Measurements from ENCODE around the gene NCAM1. TPM values are rescaled to one million over a fixed set of nuclear protein-coding genes. Genes with fewer than 3 reads are reported as not detected.

NCAM1 gene
- total RNA-seq, 1 experiment from 2014 or later, result 0.22 TPM

DNA sequence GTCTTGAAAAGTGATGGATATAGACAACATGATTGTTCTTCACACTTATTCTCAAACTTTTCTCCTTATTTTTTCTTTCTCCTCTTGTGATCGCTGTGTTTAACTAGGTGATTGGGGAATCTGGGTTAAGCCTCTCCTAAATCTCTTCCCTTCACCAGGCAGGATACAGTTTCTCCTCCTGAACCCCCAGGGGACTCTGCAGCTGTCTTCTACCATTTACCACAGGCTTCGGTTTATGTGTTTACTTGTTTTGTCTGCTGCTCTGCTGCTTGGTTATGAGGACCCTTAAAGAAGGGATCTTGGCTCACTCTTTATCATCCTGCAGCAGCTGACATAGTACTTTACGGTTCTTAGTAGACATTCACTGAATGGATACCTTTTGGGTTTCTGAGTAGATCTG, 124.2 kb downstream of the NCAM1 start:
- no peak overlapping the region for H3K4me3 ChIP-seq (replicated peaks in 1 of 2; ENCODE audit: low read depth in 1 of 2, low read length in 2 of 2)
- RAD21 ChIA-PET (ENCODE audit: low non-redundant PET in 1 of 2, low total read pairs in 2 of 2, uncharacterized antibody in 2 of 2, unreplicated experiment in 2 of 2), result no interaction called here
- POLR2A ChIA-PET, result no interaction called here
- H3K27me3 ChIP-seq (ENCODE audit: insufficient read depth, low read length), result peaks cover 43% of the 10 kb centered on the region; the same call in 1 of the 2 replicates
- no peak overlapping the region for H2AFZ ChIP-seq (ENCODE audit: low read depth, low read length, poor library complexity, severe bottlenecking)
- no peaks in the 10 kb centered on the region for H3K79me2 ChIP-seq (ENCODE audit: insufficient read depth, low read length)
- CTCF ChIA-PET, result no interaction called here
- H3K9ac ChIP-seq (ENCODE audit: low read length), result no peak overlapping the region
- no peaks in the 10 kb centered on the region for H4K20me1 ChIP-seq (ENCODE audit: insufficient read depth)
- no peaks in the 10 kb centered on the region for H3K9me2 ChIP-seq (ENCODE audit: insufficient read depth)
- TF ChIP-seq FOSL1 (IDR thresholded peaks at IDR 0.05; ENCODE audit: low read depth) (no peak), SP1 (IDR thresholded peaks at IDR 0.05; ENCODE audit: low read depth) (no peak), ELF1 (IDR thresholded peaks at IDR 0.05; ENCODE audit: borderline replicate concordance, low read depth) (no peak)
- no peak overlapping the region for H3K4me2 ChIP-seq (ENCODE audit: low read length)
- no peak overlapping the region for H3K27ac ChIP-seq (ENCODE audit: low read depth, low read length)
- ATAC-seq, result no peak
- H3K4me1 ChIP-seq (ENCODE audit: control insufficient read depth in 1 of 2, insufficient read depth in 2 of 2, low read length in 2 of 2), result no peaks in the 10 kb centered on the region
- intact Hi-C loops (cut with micrococcal nuclease), result no loop called here
- no peaks in the 10 kb centered on the region for H3K9me3 ChIP-seq (ENCODE audit: control insufficient read depth in 1 of 2, insufficient read depth in 1 of 2, low read depth in 1 of 2, low read length in 2 of 2)
- no peaks in the 10 kb centered on the region for H3K36me3 ChIP-seq (ENCODE audit: control insufficient read depth in 1 of 2, insufficient read depth in 2 of 2, low read length in 2 of 2)
- no peak for DNase-seq (ENCODE audit: low read depth, low spot score)
- no TSS peak for BruUV-seq (replicated peaks)

GRCh38 chr11:113087706-113088105, 126.5 kb downstream of the NCAM1 start:
- ChIA-PET CTCF (no interaction called here), POLR2A (no interaction called here), RAD21 (ENCODE audit: low non-redundant PET in 1 of 2, low total read pairs in 2 of 2, uncharacterized antibody in 2 of 2, unreplicated experiment in 2 of 2) (no interaction called here)
- Histone ChIP-seq H3K36me3 (ENCODE audit: control insufficient read depth in 1 of 2, insufficient read depth in 2 of 2, low read length in 2 of 2) (no peaks in the 10 kb centered on the region), H3K27ac (ENCODE audit: low read depth, low read length) (no peak overlapping the region), H3K79me2 (ENCODE audit: insufficient read depth, low read length) (no peaks in the 10 kb centered on the region), H4K20me1 (ENCODE audit: insufficient read depth) (no peaks in the 10 kb centered on the region), H3K27me3 (ENCODE audit: insufficient read depth, low read length) (peaks cover 58% of the 10 kb centered on the region), H3K9me3 (ENCODE audit: control insufficient read depth in 1 of 2, insufficient read depth in 1 of 2, low read depth in 1 of 2, low read length in 2 of 2) (no peaks in the 10 kb centered on the region), H3K9me2 (ENCODE audit: insufficient read depth) (no peaks in the 10 kb centered on the region), H3K4me2 (ENCODE audit: low read length) (no peak overlapping the region), H3K4me1 (ENCODE audit: control insufficient read depth in 1 of 2, insufficient read depth in 2 of 2, low read length in 2 of 2) (no peaks in the 10 kb centered on the region), H2AFZ (ENCODE audit: low read depth, low read length, poor library complexity, severe bottlenecking) (no peak overlapping the region), H3K9ac (ENCODE audit: low read length) (no peak overlapping the region), H3K4me3 (replicated peaks in 1 of 2; ENCODE audit: low read depth in 1 of 2, low read length in 2 of 2) (no peak overlapping the region)
- no TSS peak for BruUV-seq (replicated peaks)
- intact Hi-C loops (cut with micrococcal nuclease), result no loop called here
- ATAC-seq, result no peak
- DNase-seq (ENCODE audit: low read depth, low spot score), result no peak
- TF ChIP-seq EZH2phosphoT487 (IDR thresholded peaks at IDR 0.05; ENCODE audit: borderline replicate concordance) (no peak), YY1 (IDR thresholded peaks at IDR 0.05; ENCODE audit: extremely low read depth, insufficient replicate concordance, low read depth, low read length) (no peak), POLR2A (IDR thresholded peaks at IDR 0.05; ENCODE audit: borderline replicate concordance, extremely low read depth, insufficient read depth, insufficient read length) (no peak), JUND (IDR thresholded peaks at IDR 0.05) (no peak), EGR1 (IDR thresholded peaks at IDR 0.05; ENCODE audit: low read depth) (no peak), ATF3 (IDR thresholded peaks at IDR 0.05) (no peak), POLR2AphosphoS5 (IDR thresholded peaks at IDR 0.05; ENCODE audit: low read depth, low read length) (no peak), ELF1 (IDR thresholded peaks at IDR 0.05; ENCODE audit: borderline replicate concordance, low read depth) (no peak), ZFX (IDR thresholded peaks at IDR 0.05) (no peak), CBX3 (IDR thresholded peaks at IDR 0.05; ENCODE audit: low read depth) (no peak)
- TF ChIP-seq, protein P1, sequence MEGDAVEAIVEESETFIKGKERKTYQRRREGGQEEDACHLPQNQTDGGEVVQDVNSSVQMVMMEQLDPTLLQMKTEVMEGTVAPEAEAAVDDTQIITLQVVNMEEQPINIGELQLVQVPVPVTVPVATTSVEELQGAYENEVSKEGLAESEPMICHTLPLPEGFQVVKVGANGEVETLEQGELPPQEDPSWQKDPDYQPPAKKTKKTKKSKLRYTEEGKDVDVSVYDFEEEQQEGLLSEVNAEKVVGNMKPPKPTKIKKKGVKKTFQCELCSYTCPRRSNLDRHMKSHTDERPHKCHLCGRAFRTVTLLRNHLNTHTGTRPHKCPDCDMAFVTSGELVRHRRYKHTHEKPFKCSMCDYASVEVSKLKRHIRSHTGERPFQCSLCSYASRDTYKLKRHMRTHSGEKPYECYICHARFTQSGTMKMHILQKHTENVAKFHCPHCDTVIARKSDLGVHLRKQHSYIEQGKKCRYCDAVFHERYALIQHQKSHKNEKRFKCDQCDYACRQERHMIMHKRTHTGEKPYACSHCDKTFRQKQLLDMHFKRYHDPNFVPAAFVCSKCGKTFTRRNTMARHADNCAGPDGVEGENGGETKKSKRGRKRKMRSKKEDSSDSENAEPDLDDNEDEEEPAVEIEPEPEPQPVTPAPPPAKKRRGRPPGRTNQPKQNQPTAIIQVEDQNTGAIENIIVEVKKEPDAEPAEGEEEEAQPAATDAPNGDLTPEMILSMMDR (IDR thresholded peaks at IDR 0.05 in 2 of 3, conservative IDR thresholded peaks at IDR 0.05 in 1 of 3; ENCODE audit: borderline replicate concordance in 1 of 3, insufficient read depth in 1 of 3, low read depth in 2 of 3, low read length in 2 of 3), result no peak
- TF ChIP-seq, protein P2, sequence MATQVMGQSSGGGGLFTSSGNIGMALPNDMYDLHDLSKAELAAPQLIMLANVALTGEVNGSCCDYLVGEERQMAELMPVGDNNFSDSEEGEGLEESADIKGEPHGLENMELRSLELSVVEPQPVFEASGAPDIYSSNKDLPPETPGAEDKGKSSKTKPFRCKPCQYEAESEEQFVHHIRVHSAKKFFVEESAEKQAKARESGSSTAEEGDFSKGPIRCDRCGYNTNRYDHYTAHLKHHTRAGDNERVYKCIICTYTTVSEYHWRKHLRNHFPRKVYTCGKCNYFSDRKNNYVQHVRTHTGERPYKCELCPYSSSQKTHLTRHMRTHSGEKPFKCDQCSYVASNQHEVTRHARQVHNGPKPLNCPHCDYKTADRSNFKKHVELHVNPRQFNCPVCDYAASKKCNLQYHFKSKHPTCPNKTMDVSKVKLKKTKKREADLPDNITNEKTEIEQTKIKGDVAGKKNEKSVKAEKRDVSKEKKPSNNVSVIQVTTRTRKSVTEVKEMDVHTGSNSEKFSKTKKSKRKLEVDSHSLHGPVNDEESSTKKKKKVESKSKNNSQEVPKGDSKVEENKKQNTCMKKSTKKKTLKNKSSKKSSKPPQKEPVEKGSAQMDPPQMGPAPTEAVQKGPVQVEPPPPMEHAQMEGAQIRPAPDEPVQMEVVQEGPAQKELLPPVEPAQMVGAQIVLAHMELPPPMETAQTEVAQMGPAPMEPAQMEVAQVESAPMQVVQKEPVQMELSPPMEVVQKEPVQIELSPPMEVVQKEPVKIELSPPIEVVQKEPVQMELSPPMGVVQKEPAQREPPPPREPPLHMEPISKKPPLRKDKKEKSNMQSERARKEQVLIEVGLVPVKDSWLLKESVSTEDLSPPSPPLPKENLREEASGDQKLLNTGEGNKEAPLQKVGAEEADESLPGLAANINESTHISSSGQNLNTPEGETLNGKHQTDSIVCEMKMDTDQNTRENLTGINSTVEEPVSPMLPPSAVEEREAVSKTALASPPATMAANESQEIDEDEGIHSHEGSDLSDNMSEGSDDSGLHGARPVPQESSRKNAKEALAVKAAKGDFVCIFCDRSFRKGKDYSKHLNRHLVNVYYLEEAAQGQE (IDR thresholded peaks at IDR 0.05; ENCODE audit: low read depth), result no peak
